BJ (cell line): ENCODE measurements around the gene MPZL1. TPM values are rescaled to one million over a fixed set of nuclear protein-coding genes. Genes with fewer than 3 reads are reported as not detected.

Experiments
- CTCF ChIA-PET: fragments of 350-600 bp; formaldehyde crosslinking; extraction: SDS; loops from one replicate; lab custom pipeline; 2021; ENCODE audit warnings: antibody characterized with exemption, inconsistent platforms; lab: Yijun Ruan, JAX
- POLR2A ChIA-PET: fragments of 300-600 bp; sonication (Branson Sonifier 250); formaldehyde crosslinking; extraction: SDS; loops from one replicate; lab custom pipeline; 2021; ENCODE audit warnings: antibody characterized with exemption; lab: Charles Lee
- DNase-seq: peaks from one replicate; pipeline ENCODE4 v3.0.0-alpha.2; 2011; ENCODE audit warnings: low read depth
- H3K27me3 ChIP-seq: 2 replicates; pipeline ENCODE4 v1.6.0; 2011; ENCODE audit warnings: low read length; ENCODE audit not compliant: control insufficient read depth, insufficient read depth
- H3K36me3 ChIP-seq: 2 replicates; pipeline ENCODE4 v1.5.1; 2011; ENCODE audit warnings: low read length; ENCODE audit not compliant: control insufficient read depth, insufficient read depth
- H3K4me3 ChIP-seq: 2 replicates; pipeline ENCODE4 v1.5.1; 2011; ENCODE audit warnings: low read depth, mild to moderate bottlenecking, control low read depth, low read length
- polyA plus RNA-seq: library from polyadenylated mRNA; depleted of rRNA; stranded (reverse); fragments of >200 nt; gene quantifications from 2 replicates; pipeline ENCODE4 v1.2.3, GENCODE V29; 2011
- TF ChIP-seq, protein P1 (sequence below): IDR thresholded peaks from 2 replicates; pipeline ENCODE4 v1.5.1; 2011; ENCODE audit warnings: low read depth, mild to moderate bottlenecking, control low read depth, inconsistent platforms, low read length, moderate library complexity; ENCODE audit not compliant: insufficient read depth

MPZL1 gene
- polyA plus RNA-seq, 1 experiment = 79.1 TPM

DNA sequence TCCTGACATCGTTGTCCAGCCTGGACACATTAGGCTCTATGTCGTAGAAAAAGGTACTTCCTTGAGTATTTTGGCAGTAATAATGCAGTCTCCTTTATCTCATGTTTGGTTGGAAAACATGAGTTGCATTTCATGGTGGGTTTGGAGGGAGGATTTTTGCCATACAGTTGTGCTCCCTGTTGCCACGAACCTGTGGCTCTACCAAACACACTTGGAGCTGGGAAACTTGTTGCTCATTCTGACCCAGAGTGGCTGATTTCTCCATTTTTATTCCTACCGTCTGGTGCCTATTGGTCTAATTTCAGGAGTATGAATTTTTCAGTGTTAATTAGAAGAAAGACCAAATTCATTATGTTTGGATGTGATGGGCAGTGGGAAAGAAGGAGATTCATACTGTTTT, 50.7 kb downstream of the MPZL1 start:
- ChIA-PET CTCF (no interaction called here), POLR2A (no interaction called here)
- Histone ChIP-seq H3K27me3 (no peaks in the 10 kb centered on the region), H3K4me3 (no peak overlapping the region), H3K36me3 (peaks cover 11% of the 10 kb centered on the region)
- no peak for DNase-seq
- TF ChIP-seq, protein P1, sequence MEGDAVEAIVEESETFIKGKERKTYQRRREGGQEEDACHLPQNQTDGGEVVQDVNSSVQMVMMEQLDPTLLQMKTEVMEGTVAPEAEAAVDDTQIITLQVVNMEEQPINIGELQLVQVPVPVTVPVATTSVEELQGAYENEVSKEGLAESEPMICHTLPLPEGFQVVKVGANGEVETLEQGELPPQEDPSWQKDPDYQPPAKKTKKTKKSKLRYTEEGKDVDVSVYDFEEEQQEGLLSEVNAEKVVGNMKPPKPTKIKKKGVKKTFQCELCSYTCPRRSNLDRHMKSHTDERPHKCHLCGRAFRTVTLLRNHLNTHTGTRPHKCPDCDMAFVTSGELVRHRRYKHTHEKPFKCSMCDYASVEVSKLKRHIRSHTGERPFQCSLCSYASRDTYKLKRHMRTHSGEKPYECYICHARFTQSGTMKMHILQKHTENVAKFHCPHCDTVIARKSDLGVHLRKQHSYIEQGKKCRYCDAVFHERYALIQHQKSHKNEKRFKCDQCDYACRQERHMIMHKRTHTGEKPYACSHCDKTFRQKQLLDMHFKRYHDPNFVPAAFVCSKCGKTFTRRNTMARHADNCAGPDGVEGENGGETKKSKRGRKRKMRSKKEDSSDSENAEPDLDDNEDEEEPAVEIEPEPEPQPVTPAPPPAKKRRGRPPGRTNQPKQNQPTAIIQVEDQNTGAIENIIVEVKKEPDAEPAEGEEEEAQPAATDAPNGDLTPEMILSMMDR = no peak

DNA sequence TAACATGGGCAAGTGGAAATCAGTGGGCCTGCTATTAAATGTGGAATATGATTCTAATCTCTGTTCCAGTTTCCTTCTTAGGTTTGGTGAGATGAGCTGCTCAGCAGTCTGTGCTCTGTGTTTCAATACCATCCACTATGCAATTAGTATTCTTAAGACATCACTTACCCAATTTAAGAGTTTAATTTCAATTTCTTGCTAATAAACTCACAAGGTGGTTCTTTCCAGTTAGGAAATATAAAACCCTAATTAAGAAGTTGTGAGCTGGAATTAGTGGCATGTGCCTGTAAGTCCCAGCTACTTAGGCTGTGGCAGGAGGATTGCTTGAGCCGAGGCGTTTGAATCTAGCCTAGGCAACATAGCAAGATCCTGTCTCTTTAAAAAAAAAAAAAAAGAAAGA, 51.7 kb downstream of the MPZL1 start:
- DNase-seq = no peak
- ChIA-PET CTCF (interaction anchor here (1.0 kb wide), 1 partner anchor 23 kb away, joined by 3 read pairs; no protein-coding TSS in a partner anchor), POLR2A (no interaction called here)
- H3K36me3 ChIP-seq = peaks cover 7% of the 10 kb centered on the region
- H3K4me3 ChIP-seq = no peak overlapping the region
- no peaks in the 10 kb centered on the region for H3K27me3 ChIP-seq
- TF ChIP-seq, protein P1 = no peak

DNA sequence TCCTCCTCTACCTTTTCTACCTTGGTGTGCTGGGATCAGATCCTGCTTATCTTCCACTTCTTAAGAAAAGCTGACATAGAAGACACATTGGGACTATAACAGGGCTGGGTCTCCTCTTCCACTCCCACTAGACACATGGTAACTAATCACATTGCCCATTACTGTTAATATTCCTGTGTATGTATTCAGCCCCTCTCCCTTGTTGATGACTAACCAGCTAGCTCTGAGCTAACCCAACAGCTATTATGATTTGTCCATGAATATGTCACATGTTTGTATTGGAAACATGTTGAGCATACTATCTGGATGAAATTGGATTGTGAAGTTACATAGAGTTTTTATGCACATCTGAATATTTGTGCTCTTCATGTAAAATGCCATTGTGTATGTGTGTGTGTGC, 52.9 kb downstream of the MPZL1 start:
- ChIA-PET POLR2A (interaction anchor here (0.5 kb wide), 1 partner anchor 15 kb away, joined by 25 read pairs; no protein-coding TSS in a partner anchor), CTCF (interaction anchor here (1.0 to 2.4 kb wide), 3 partner anchors 16 to 26 kb away, joined by 3 to 7 read pairs (median 4); no protein-coding TSS in a partner anchor)
- no peak overlapping the region for H3K4me3 ChIP-seq
- TF ChIP-seq, protein P1 = no peak
- H3K36me3 ChIP-seq = 0 out of 2 replicates have a peak, but pooled peaks cover 3% of the 10 kb centered on the region
- no peaks in the 10 kb centered on the region for H3K27me3 ChIP-seq
- DNase-seq = no peak

DNA sequence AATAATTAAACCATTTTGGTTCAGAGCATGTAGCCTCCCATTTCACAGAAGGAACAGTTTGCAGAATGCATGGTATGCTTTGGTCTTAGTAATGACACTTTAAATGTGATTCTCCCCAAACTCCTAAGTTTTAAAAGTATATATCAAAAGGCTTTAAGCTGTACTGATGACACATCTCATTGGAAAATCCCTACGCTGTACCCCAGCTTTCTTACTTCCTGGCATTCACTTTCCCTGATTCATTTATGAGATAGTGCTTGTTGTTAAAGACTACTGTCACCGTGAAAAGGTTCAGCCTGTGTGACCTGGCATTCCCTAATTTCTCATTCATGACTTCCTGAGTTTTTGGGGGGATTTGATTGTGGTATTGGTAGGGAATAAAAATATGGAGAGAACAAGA, 53.4 kb downstream of the MPZL1 start:
- no peak overlapping the region for H3K4me3 ChIP-seq
- ChIA-PET POLR2A (interaction anchor here (0.6 kb wide), 1 partner anchor 97 kb away, joined by 4 read pairs; no protein-coding TSS in a partner anchor), CTCF (interaction anchor here (1.0 to 2.4 kb wide), 4 partner anchors 11 to 26 kb away, joined by 3 to 7 read pairs (median 4); no protein-coding TSS in a partner anchor)
- TF ChIP-seq, protein P1 = no peak
- peaks cover 3% of the 10 kb centered on the region; the same call in 1 of the 2 replicates for H3K36me3 ChIP-seq
- no peaks in the 10 kb centered on the region for H3K27me3 ChIP-seq
- DNase-seq = no peak

DNA sequence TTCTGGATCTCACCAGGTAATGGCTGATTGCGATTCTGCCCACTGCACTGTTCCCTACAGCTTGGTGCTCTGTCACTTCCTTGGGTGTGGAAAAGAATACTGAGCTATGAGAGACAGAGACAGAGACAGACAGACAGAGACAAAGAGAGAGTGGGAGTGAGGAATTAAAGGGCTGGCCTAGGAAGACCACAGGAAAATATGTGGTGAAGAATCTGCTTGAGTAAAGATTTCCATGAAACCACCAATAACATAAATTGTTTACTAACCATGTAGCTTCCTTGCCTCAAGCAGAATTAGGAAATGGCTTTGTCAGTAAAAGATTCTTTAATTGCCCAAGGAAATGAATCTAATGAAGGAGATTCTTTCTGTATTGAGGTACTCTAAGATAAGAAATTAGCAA, 54.4 kb downstream of the MPZL1 start:
- TF ChIP-seq, protein P1 = no peak
- H3K4me3 ChIP-seq = no peak overlapping the region
- peak; percentile 49 for DNase-seq
- no peaks in the 10 kb centered on the region for H3K27me3 ChIP-seq
- POLR2A ChIA-PET = no interaction called here
- peaks cover 3% of the 10 kb centered on the region; the same call in 1 of the 2 replicates for H3K36me3 ChIP-seq
- CTCF ChIA-PET = interaction anchor here (1.0 to 2.4 kb wide), 6 partner anchors 9 to 61 kb away, joined by 3 to 7 read pairs (median 4); no protein-coding TSS in a partner anchor
